K562 (cell line): ENCODE results near the gene LUM. TPM values are rescaled to one million over a fixed set of nuclear protein-coding genes. Genes with fewer than 3 reads are reported as not detected.

Source experiments
- MBD2 ChIP-seq: sonication (generic); IDR thresholded peaks from 2 replicates; pipeline ENCODE4 v1.6.1; 2016; ENCODE audit warnings: low read depth, borderline replicate concordance
- SAP30 ChIP-seq: fragments of 200-600 bp; sonication (generic); IDR thresholded peaks from 2 replicates; pipeline ENCODE4 v1.6.1; 2012; ENCODE audit warnings: borderline replicate concordance, low read depth, mild to moderate bottlenecking, moderate library complexity, low read length, control low read depth, inconsistent platforms; ENCODE audit not compliant: insufficient read depth, poor library complexity, severe bottlenecking
- SRSF9 ChIP-seq: fragments of 200-400 bp; formaldehyde crosslinking; IDR thresholded peaks from 2 replicates; pipeline ENCODE4 v1.6.1; 2017; ENCODE audit warnings: low read depth, low read length, borderline replicate concordance
- XRCC5 ChIP-seq: fragments of 200-400 bp; formaldehyde crosslinking; IDR thresholded peaks from 2 replicates; pipeline ENCODE4 v1.6.1; 2017; ENCODE audit warnings: low read depth, mild to moderate bottlenecking, low read length
- ZC3H8 ChIP-seq: fragments of 450-650 bp; IDR thresholded peaks from 2 replicates; pipeline ENCODE4 v1.6.1; 2017
- polyA plus RNA-seq, 8 experiments: library from polyadenylated mRNA; depleted of rRNA in 4 of 8; stranded (reverse) in 5 of 8; unstranded in 3 of 8; fragments of >200 nt; fragmentation: Nextera tagmentation in 2 of 8; fragmentation: Illumina TruSeq in 1 of 8; extraction: Ambion mirVana in 2 of 8; extraction: Trizol in 1 of 8; gene quantifications; 2 replicates each; pipeline versions ENCODE4 v1.2.1 to v1.2.3, GENCODE V29; 2011 to 2014; ENCODE audit warnings: inconsistent platforms in 1 of 8, missing spikeins in 1 of 8
- total RNA-seq, 7 experiments: library from RNA; depleted of rRNA in 6 of 7; stranded (reverse); fragments of >200 nt in 6 of 7; fragmentation: Illumina TruSeq in 2 of 7; extraction: Trizol in 2 of 7; gene quantifications; 2 replicates each; pipeline versions ENCODE4 v1.2.1 to v1.2.3, GENCODE V29; 2011 to 2021; ENCODE audit warnings: low replicate concordance in 1 of 7
- TF ChIP-seq, protein P1 (sequence below), 2 experiments: fragments of 450-650 bp; IDR thresholded peaks; 2 replicates each; pipeline ENCODE4 v1.6.1; 2018; ENCODE audit warnings: mild to moderate bottlenecking in 2 of 2, low read depth in 1 of 2; ENCODE audit not compliant: partially characterized antibody in 2 of 2
- TF ChIP-seq, protein P2 (sequence below): fragments of 450-650 bp; formaldehyde crosslinking; conservative IDR thresholded peaks from 2 replicates; pipeline ENCODE4 v1.4.0; 2022; ENCODE audit warnings: mild to moderate bottlenecking, missing genetic modification characterization
- TF ChIP-seq, protein P3 (sequence below), 3 experiments: fragments of 200-800 bp in 1 of 3; fragments of 250-450 bp in 1 of 3; fragments of 450-650 bp in 1 of 3; sonication (Bioruptor Pico) in 1 of 3; sonication (Bioruptor generic) in 1 of 3; formaldehyde crosslinking in 1 of 3; IDR thresholded peaks; 2 replicates each; pipeline versions ENCODE4 v1.6.1 to v1.8.0; 2016 to 2022; ENCODE audit warnings: mild to moderate bottlenecking in 2 of 3, missing genetic modification characterization in 2 of 3, missing compliant biosample characterization in 1 of 3, moderate library complexity in 1 of 3

Gene LUM
- total and polyA plus RNA-seq, 9 of the 15 experiments (the other 6 are each of a cell fraction or from before 2014, with no cell fraction given), result 0.40 TPM; not detected in 8

DNA sequence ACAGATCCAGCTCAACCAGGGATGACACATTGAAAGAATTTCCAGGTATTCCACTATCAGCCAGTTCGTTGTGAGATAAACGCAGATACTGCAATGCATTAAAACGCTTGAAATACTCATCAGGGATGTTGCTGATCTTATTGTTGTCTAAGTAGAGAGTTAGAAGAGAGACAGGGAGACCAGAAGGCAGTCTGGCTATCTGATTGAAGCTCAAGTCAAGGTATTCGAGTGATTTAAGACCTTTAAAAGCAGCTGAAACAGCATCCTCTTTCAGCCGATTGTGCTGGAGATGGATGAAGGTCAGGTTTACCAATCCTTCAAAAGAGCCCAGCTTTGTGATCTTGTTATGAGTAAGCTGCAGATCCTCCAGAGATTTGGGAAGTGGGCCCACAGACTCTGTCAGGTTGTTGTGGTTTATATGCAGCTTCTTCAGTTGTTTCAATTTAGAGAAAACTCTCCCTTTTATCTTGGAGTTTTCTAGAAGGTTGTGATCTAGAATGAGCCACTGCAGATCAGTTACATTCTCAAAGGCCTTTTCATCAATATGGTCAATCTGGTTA, 3.0 kb downstream of the LUM start (continued):
- TF ChIP-seq, protein P1, sequence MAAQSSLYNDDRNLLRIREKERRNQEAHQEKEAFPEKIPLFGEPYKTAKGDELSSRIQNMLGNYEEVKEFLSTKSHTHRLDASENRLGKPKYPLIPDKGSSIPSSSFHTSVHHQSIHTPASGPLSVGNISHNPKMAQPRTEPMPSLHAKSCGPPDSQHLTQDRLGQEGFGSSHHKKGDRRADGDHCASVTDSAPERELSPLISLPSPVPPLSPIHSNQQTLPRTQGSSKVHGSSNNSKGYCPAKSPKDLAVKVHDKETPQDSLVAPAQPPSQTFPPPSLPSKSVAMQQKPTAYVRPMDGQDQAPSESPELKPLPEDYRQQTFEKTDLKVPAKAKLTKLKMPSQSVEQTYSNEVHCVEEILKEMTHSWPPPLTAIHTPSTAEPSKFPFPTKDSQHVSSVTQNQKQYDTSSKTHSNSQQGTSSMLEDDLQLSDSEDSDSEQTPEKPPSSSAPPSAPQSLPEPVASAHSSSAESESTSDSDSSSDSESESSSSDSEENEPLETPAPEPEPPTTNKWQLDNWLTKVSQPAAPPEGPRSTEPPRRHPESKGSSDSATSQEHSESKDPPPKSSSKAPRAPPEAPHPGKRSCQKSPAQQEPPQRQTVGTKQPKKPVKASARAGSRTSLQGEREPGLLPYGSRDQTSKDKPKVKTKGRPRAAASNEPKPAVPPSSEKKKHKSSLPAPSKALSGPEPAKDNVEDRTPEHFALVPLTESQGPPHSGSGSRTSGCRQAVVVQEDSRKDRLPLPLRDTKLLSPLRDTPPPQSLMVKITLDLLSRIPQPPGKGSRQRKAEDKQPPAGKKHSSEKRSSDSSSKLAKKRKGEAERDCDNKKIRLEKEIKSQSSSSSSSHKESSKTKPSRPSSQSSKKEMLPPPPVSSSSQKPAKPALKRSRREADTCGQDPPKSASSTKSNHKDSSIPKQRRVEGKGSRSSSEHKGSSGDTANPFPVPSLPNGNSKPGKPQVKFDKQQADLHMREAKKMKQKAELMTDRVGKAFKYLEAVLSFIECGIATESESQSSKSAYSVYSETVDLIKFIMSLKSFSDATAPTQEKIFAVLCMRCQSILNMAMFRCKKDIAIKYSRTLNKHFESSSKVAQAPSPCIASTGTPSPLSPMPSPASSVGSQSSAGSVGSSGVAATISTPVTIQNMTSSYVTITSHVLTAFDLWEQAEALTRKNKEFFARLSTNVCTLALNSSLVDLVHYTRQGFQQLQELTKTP (IDR thresholded peaks at IDR 0.05; ENCODE audit: low read depth in 1 of 2, partially characterized antibody in 2 of 2), result no peak
- TF ChIP-seq, protein P2, sequence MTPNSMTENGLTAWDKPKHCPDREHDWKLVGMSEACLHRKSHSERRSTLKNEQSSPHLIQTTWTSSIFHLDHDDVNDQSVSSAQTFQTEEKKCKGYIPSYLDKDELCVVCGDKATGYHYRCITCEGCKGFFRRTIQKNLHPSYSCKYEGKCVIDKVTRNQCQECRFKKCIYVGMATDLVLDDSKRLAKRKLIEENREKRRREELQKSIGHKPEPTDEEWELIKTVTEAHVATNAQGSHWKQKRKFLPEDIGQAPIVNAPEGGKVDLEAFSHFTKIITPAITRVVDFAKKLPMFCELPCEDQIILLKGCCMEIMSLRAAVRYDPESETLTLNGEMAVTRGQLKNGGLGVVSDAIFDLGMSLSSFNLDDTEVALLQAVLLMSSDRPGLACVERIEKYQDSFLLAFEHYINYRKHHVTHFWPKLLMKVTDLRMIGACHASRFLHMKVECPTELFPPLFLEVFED (CRISPR knock-in tag), result no peak
- TF ChIP-seq XRCC5 (no peak), ZC3H8 (no peak), SAP30 (no peak), MBD2 (no peak), SRSF9 (no peak)
- TF ChIP-seq, protein P3, sequence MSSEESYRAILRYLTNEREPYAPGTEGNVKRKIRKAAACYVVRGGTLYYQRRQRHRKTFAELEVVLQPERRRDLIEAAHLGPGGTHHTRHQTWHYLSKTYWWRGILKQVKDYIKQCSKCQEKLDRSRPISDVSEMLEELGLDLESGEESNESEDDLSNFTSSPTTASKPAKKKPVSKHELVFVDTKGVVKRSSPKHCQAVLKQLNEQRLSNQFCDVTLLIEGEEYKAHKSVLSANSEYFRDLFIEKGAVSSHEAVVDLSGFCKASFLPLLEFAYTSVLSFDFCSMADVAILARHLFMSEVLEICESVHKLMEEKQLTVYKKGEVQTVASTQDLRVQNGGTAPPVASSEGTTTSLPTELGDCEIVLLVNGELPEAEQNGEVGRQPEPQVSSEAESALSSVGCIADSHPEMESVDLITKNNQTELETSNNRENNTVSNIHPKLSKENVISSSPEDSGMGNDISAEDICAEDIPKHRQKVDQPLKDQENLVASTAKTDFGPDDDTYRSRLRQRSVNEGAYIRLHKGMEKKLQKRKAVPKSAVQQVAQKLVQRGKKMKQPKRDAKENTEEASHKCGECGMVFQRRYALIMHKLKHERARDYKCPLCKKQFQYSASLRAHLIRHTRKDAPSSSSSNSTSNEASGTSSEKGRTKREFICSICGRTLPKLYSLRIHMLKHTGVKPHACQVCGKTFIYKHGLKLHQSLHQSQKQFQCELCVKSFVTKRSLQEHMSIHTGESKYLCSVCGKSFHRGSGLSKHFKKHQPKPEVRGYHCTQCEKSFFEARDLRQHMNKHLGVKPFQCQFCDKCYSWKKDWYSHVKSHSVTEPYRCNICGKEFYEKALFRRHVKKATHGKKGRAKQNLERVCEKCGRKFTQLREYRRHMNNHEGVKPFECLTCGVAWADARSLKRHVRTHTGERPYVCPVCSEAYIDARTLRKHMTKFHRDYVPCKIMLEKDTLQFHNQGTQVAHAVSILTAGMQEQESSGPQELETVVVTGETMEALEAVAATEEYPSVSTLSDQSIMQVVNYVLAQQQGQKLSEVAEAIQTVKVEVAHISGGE (CRISPR knock-in tag; IDR thresholded peaks at IDR 0.05), result no peak
- TF ChIP-seq, all 486 proteins: peak for 0
